ENCODE data around the gene MAP3K20. TPM values are rescaled to one million over a fixed set of nuclear protein-coding genes. Genes with fewer than 3 reads are reported as not detected.
A peak's percentile ranks its signal among the peaks of the same experiment; 100 is the strongest.

The MAP3K20 gene
- total and polyA plus RNA-seq, 2 of the 4 experiments (the other 2 are of a cell fraction) = 27.5 to 84.4 TPM

DNA sequence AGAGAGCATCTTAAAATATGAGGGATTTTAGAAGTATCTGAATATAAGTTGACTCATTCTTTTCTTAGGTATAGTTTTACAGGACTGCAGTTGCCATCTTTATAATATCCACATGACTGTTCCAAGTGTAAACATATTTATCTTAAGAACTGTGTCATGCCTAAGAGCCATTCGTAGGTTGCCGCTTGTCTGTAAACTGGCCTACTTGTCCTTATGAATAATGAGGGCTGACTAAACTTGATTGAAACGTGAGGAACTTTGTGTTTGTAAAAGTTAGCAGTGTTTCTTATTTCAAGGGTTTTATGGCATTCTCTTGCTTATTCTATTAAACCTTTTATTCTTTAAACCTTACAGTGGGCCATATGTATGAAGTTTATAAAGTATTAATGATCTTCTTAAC lies 99.6 kb downstream of the MAP3K20 start:
- Histone ChIP-seq H2BK120ac (ENCODE audit: low read depth, low read length) (no peak overlapping the region), H2BK20ac (ENCODE audit: low read depth, low read length) (no peak overlapping the region), H4K91ac (ENCODE audit: insufficient read depth, low read depth, low read length) (no peak overlapping the region), H3K9me1 (ENCODE audit: insufficient read depth, low read length) (peaks cover 5% of the 10 kb centered on the region; the same call in 1 of the 2 replicates), H3K79me1 (ENCODE audit: low read depth in 1 of 2, low read length in 2 of 2) (peaks cover 8 to 25% of the 10 kb centered on the region in 2 experiments), H2AK9ac (replicated peaks; ENCODE audit: low read depth, low read length, poor library complexity) (no peak overlapping the region), H3K9ac (ENCODE audit: low read depth, low read length) (no peak overlapping the region), H2BK5ac (ENCODE audit: low read depth, low read length, poor library complexity, severe bottlenecking) (peak overlapping the region; percentile 29), H3K56ac (ENCODE audit: extremely low read depth, insufficient read depth, low read length) (no peak overlapping the region), H3K4me1 (ENCODE audit: control insufficient read depth, insufficient read depth, low read length) (peaks cover 5% of the 10 kb centered on the region), H3K36me3 (ENCODE audit: control insufficient read depth, insufficient read depth, low read length) (no peaks in the 10 kb centered on the region), H3K14ac (replicated peaks; ENCODE audit: low read depth, low read length) (no peak overlapping the region), H3K18ac (ENCODE audit: low read depth, low read length) (no peak overlapping the region), H3K27me3 (ENCODE audit: control insufficient read depth, insufficient read depth, low read length) (no peaks in the 10 kb centered on the region), H4K8ac (ENCODE audit: low read depth in 2 of 2, low read length in 2 of 2) (no peak overlapping the region), H3K4me3 (ENCODE audit: insufficient read depth, low read depth, low read length) (no peak overlapping the region), H2AFZ (replicated peaks; ENCODE audit: low read length, poor library complexity) (no peak overlapping the region), H3K4ac (ENCODE audit: low read depth, low read length) (no peak overlapping the region), H4K20me1 (ENCODE audit: insufficient read depth, low read length) (no peaks in the 10 kb centered on the region), H4K5ac (ENCODE audit: low read depth, low read length) (0 out of 2 replicates have a peak overlapping the region, but pooled peaks have one; percentile 6), H3K9me3 (ENCODE audit: control insufficient read depth, insufficient read depth, low read length) (no peaks in the 10 kb centered on the region), H2AK5ac (ENCODE audit: low read depth, low read length) (no peak overlapping the region), H3K27ac (ENCODE audit: insufficient read depth, low read length) (no peak overlapping the region), H2BK15ac (ENCODE audit: low read depth, low read length) (no peak overlapping the region), H3K23ac (ENCODE audit: low read depth, low read length) (no peak overlapping the region), H3K4me2 (ENCODE audit: low read depth, low read length) (peak overlapping the region; percentile 13; the same call in 1 of the 2 replicates)
- no TSS peak for BruUV-seq (replicated peaks)
- dilution Hi-C loops (cut with HindIII; ENCODE audit: low sequenced_read_pairs, unreplicated experiment) = no loop called here
- ChIA-PET CTCF (no interaction called here), POLR2A (ENCODE audit: unreplicated experiment) (no interaction called here)
- DNase-seq = peak; percentile 81
- TF ChIP-seq CHD1 (IDR thresholded peaks at IDR 0.05; ENCODE audit: low read depth, low read length) (no peak), BHLHE40 (IDR thresholded peaks at IDR 0.05; ENCODE audit: low read depth, low read length) (peak; percentile 86), FOS (IDR thresholded peaks at IDR 0.05; ENCODE audit: low read depth, low read length) (no peak)
- TF ChIP-seq, protein P1, sequence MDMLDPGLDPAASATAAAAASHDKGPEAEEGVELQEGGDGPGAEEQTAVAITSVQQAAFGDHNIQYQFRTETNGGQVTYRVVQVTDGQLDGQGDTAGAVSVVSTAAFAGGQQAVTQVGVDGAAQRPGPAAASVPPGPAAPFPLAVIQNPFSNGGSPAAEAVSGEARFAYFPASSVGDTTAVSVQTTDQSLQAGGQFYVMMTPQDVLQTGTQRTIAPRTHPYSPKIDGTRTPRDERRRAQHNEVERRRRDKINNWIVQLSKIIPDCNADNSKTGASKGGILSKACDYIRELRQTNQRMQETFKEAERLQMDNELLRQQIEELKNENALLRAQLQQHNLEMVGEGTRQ (IDR thresholded peaks at IDR 0.05; ENCODE audit: low read depth, low read length) = peak; percentile 18; the same call in 1 of the 2 replicates
- no CpG with 5 or more reads among the region's 3 CpGs for WGBS, 2 experiments (ENCODE audit: extremely low coverage in 2 of 2, insufficient read length in 1 of 2)
- in situ Hi-C loops (cut with MboI; ENCODE audit: low sequenced_read_pairs) = no loop called here
- ATAC-seq (ENCODE audit: low read depth) = peak; percentile 86
- intact Hi-C loops (cut with micrococcal nuclease) = no loop called here
